ENCODE results near the gene YWHAQ.
"Not testable (repeated sequence)": the region's sequence is repeated elsewhere in the genome, so short reads cannot be mapped to it uniquely, and the experiment has no call there.

The YWHAQ gene

DNA sequence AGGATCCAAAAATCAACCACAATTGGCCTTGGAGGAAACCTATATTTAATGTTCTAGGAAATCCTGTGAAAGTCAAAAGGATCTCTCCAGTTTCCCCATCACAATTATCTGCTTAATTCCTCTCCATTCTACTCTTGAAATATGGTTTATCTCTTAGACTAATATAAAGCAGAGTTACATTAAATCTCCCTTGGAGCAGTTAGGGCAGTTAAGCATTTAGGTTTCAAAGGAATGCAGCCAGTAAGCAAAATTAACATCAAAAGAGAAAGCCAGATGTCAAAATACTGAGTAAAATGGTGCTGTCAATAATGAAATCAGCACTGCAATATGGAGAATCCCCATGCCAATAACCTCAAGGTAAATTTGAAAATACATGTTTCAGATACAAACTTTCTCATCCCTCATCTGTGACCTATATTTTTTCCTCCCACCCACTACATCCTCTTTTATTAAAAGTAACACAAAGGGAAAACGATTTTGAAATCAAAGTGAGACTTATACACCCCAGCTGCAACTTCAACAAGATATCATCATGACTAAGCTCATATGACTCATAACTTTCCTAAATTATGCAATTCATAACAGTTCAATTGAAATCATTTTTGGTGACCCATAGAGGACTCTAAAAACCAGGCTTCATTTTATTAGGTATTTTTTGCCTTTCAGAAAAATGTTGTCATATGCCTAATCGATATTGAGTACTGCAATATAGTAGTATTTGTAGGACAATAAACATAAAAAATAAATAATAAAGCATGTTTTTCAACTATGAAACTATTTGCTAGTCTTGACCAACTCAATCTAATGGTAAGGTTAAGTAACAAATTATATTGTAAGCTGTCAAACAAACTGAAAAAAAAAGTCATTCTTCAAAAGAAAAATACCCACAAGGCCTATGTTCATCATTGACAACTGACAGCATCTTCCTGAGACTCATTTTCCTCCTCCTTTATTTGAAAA is 78.3 kb downstream of the YWHAQ start:
- DNase-seq (ENCODE audit: low spot score), result peak; percentile 93

- not testable (repeated sequence) for DNase-seq (ENCODE audit: low spot score)
Measured at GRCh38 chr2:9550859-9551391, 79.9 kb downstream of the YWHAQ start.

DNA sequence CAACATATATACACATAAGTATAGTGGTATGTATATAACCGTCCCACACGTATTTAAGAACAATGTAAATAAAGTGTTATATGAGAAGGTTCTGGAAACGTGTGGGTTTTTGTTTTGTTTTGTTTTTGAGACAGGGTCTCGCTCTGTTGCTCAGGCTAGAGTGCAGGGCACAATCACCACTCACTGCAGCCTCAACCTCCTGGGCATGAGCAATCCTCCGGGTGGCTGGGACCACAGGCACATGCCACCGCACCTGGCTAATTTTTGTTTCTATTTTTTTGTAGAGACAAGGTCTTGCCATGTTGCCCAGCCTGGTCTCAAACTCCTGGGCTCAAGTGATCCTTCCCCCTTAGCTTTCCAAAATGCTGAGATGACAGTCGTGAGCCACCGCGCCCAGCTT is 81.4 kb downstream of the YWHAQ start:
- DNase-seq (ENCODE audit: low spot score), result no peak

GRCh38 chr2:9548506-9548905 is 82.3 kb downstream of the YWHAQ start:
- peak; percentile 42 for DNase-seq (ENCODE audit: low spot score)

GRCh38 chr2:9547262-9547991 is 83.4 kb downstream of the YWHAQ start:
- DNase-seq (ENCODE audit: low spot score), result no peak

GRCh38 chr2:9545502-9545901 is 85.3 kb downstream of the YWHAQ start:
- no peak for DNase-seq (ENCODE audit: low spot score)

- DNase-seq (ENCODE audit: low spot score), result no peak
Measured at GRCh38 chr2:9543557-9543956, 87.2 kb downstream of the YWHAQ start.

DNA sequence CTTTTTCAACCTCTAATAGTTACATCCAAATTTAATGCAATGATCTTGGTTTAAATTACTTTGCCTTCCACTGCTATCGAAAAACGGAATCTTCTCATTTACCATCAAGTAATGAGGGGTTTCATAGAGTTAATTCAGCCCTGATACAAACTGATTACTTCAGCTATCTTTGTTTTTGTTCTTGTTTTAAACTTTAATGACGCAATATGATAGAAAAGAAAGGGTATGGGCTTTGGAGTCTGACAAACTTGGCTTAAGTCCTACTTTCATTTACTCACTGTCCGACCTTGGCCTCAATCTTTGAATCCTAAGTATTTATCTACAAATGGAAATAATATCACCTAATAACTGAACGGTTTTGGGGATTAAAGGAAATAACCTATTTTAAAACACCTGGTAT is 91.3 kb downstream of the YWHAQ start:
- no peak for DNase-seq (ENCODE audit: low spot score)

DNA sequence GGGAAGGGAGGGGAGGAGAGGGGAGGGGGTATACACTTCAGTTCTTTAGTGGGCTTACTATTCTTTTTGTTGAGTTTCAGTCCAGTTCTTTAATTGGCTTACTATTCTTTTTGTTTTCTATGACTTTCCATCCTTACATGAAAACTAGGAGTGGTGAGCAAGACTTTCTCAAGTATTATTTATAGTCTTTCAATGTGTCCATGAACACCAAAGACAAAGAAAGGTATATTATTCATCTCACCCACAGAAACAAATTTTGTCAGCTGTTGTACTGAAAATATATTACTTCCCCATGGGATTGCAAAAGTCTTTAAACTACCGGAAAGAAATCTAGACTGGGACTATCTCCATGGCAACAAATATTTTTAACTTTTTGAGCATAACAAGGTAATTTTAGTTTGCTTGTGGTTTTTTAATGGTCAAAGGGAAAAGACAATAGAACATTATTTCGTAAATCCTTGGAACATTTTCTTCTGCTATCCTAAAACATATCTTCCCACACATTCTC is 92.7 kb downstream of the YWHAQ start:
- DNase-seq (ENCODE audit: low spot score), result no peak

GRCh38 chr2:9536504-9536903 is 94.3 kb downstream of the YWHAQ start:
- no peak for DNase-seq (ENCODE audit: low spot score)

DNA sequence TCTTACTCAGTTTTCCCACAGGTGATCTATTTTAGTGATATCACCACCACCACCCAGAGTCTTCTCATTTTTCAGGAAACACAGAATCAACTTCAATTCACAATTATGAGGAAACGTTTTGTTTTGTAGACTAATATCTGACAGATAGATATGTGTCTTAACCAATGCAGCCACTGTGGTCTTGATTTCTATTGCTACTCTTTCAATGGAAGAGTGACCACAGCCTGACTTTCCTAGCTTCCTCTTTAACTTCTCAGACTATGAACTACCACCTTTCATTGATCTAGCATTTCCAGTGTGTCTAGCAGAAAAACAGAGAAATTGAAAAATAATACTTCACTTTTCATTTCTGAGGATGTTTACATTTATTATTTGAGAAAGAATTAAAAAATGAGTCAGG is 95.6 kb downstream of the YWHAQ start:
- DNase-seq (ENCODE audit: low spot score), result no peak
